GM18517 (cell line): ENCODE measurements around the gene NIPAL4.
"Not testable (repeated sequence)": the region's sequence is repeated elsewhere in the genome, so short reads cannot be mapped to it uniquely, and the experiment has no call there.

ENCODE experiments used
- ATAC-seq: cut with Tn5 transposase; IDR thresholded peaks from one replicate; pipeline ENCODE4 v1.9.1; 2021; ENCODE audit warnings: mild to moderate bottlenecking, moderate library complexity; ENCODE audit not compliant: unreplicated experiment

The NIPAL4 gene

GRCh38 chr5:157463081-157463480, 3.1 kb downstream of the NIPAL4 start:
- no peak for ATAC-seq

GRCh38 chr5:157463621-157464518, 3.9 kb downstream of the NIPAL4 start:
- no peak for ATAC-seq

GRCh38 chr5:157464519-157465171, 4.6 kb downstream of the NIPAL4 start:
- peak; percentile 93 for ATAC-seq

- ATAC-seq = no peak
These were observed 8.4 kb downstream of the NIPAL4 start for GRCh38 chr5:157468293-157468965.

- ATAC-seq = no peak
These were observed 9.1 kb downstream of the NIPAL4 start for GRCh38 chr5:157469073-157469472.

- ATAC-seq = no peak
These were observed 9.7 kb downstream of the NIPAL4 start for GRCh38 chr5:157469687-157470086.

GRCh38 chr5:157470631-157471030, 10.6 kb downstream of the NIPAL4 start:
- ATAC-seq = no peak

GRCh38 chr5:157471709-157472108, 11.7 kb downstream of the NIPAL4 start:
- ATAC-seq = no peak

- no peak for ATAC-seq
These were observed 13.6 kb downstream of the NIPAL4 start for GRCh38 chr5:157473383-157474320.

GRCh38 chr5:157475432-157475831, 15.4 kb downstream of the NIPAL4 start:
- ATAC-seq = no peak

GRCh38 chr5:157476702-157477408, 16.8 kb downstream of the NIPAL4 start:
- peak; percentile 67 for ATAC-seq

- no peak for ATAC-seq
These were observed 17.9 kb downstream of the NIPAL4 start for GRCh38 chr5:157477814-157478494.

GRCh38 chr5:157478726-157479125, 18.7 kb downstream of the NIPAL4 start:
- ATAC-seq = no peak

GRCh38 chr5:157479166-157479565, 19.2 kb downstream of the NIPAL4 start:
- ATAC-seq = no peak

GRCh38 chr5:157479612-157480510, 19.8 kb downstream of the NIPAL4 start:
- no peak for ATAC-seq

- ATAC-seq = no peak
These were observed 21.3 kb downstream of the NIPAL4 start for GRCh38 chr5:157481265-157481664.

- ATAC-seq = no peak
These were observed 21.7 kb downstream of the NIPAL4 start for GRCh38 chr5:157481666-157482065.

- ATAC-seq = not testable (repeated sequence)
These were observed 22.7 kb downstream of the NIPAL4 start for GRCh38 chr5:157482702-157483101.
